HT1080 (cell line): ENCODE measurements around the gene SLIT3. TPM values are rescaled to one million over a fixed set of nuclear protein-coding genes. Genes with fewer than 3 reads are reported as not detected.

Source experiments
- DNase-seq: peaks from one replicate; pipeline ENCODE4 v3.0.0-alpha.2; 2015; ENCODE audit warnings: low read depth
- total RNA-seq: library from RNA; depleted of rRNA; stranded (reverse); fragments of >200 nt; shearing (Covaris generic); gene quantifications from 2 replicates; pipeline ENCODE4 v1.2.3, GENCODE V29; 2014

Gene SLIT3
- total RNA-seq, 1 experiment from 2014 or later, result 0.08 TPM

DNA sequence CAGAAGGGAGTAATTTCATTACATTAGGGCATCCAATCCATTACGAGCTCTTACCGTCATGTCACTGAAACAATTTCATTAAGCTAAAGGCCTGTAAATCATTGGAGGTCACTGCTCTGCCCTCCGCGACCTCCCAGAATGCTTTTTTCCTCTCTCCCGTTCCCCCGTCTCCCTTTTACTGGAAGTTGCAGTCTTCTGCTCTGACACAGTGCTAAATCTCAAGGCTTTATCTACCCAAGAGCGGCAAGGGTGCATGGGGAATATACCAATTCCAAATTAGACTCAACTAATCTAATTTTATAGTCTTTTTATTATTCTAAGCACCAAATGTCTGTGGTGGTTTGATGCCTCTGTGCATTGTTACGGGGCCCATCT, 456.0 kb downstream of the SLIT3 start:
- no peak for DNase-seq

- DNase-seq, result no peak
These were observed 456.7 kb downstream of the SLIT3 start for GRCh38 chr5:168844016-168844921.

GRCh38 chr5:168843277-168844015, 457.5 kb downstream of the SLIT3 start:
- no peak for DNase-seq

- DNase-seq, result no peak
These were observed 458.3 kb downstream of the SLIT3 start for GRCh38 chr5:168842571-168843205.

GRCh38 chr5:168837852-168838251, 463.1 kb downstream of the SLIT3 start:
- DNase-seq, result no peak

DNA sequence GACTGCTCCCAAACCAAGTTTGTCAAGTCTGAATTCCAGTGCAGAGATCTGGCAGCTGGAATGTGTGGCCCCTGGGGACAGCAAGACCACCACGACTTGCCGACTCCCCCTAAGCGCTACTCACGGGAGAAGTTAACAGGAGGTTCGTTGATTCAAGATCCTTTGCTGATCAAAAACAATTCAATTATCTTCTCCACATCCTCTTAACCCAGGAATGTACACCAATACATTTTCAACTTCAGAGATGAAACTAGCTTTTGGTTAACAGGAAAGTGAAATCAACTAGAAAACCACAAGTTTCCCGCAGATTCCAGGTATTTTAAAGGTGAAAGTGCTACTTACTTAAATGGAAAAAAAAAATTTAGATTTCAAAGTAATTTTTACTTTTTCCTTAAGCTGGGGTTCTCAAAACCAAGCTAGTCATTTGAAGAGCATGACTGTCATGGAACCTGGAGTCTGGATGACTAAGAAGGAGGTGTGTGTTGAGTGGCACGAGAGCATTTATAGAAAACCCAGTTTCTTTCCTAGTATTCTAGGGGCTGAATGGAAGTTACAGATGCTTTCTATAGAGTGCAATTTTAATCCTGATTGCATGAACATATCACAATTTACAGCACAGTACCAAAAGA, 464.2 kb downstream of the SLIT3 start:
- no peak for DNase-seq

DNA sequence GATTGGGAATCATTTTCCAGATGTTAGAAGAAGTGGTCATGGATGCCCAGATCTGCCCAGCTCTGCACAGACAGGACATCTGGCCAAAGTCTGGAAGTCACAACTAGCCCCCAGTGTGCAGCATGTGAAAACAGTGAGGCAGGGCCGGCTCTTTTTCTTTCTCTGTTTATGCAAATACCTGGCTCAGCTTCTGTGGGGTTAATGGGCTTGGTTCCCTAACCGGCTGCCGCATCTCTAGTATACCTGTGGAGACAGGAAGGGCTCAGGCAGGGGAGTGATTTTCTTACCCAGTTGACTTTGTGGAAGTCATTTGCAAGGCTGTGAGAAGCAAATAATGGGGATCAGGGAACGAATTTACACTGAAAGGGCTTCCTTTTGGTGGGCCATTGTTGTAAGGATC, 467.0 kb downstream of the SLIT3 start:
- no peak for DNase-seq

DNA sequence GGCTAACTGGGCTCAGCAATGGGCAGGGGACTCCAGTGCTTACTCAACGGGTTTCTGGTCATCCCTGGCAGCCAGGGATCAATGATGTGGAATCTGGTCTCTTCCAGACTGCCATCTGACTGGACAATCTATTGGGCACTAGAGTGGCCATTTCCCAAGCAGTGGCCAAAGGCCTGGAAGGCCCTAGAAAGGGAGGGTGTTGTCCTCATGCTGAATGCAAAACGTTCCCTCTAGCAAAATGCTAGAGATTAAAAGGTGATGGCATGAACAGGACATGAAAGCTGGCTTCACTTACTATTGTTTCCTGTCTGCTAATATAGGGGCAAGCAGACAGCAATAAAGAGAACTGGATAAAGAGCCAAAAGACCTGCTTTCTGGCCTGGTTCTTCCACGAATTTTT, 467.6 kb downstream of the SLIT3 start:
- no peak for DNase-seq

- no peak for DNase-seq
These were observed 468.6 kb downstream of the SLIT3 start for GRCh38 chr5:168832308-168832707.

DNA sequence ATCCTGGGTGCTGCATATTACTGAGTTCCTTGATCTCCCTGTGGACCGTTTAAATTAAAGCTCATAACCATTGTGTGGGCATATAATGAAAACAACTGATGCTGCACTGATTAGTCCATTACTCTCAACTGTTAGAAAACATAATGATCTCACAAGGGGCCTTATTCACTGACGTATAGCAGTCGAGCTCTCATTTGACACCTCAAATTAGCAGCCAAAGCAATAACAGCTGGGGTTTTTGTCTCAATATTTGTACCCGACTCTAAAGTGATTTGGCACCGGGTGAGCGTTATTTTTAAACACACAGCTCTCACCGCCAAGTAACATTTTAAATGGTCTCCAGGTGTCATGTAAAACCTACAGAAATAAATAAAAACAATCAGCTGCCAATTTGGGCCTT, 469.6 kb downstream of the SLIT3 start:
- DNase-seq, result no peak

DNA sequence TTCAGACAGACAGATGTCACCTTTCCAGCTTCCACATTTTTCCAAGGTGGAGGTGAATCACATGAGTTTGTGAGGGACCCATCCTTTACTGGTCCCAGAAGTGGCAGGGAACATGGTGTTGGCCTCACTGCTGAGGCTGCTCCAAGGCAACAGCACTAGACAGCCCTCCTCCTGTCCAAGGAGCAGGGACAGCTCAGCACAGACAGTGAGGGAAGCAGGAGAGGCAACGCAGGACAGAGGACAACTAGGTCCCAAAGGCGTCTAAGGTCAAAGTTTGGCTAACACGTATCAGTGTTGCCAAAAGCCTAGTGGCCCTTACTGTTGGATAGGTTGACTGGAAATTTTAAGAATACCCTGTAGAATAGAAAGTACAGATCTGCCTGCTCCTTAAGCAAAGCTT, 470.1 kb downstream of the SLIT3 start:
- no peak for DNase-seq

DNA sequence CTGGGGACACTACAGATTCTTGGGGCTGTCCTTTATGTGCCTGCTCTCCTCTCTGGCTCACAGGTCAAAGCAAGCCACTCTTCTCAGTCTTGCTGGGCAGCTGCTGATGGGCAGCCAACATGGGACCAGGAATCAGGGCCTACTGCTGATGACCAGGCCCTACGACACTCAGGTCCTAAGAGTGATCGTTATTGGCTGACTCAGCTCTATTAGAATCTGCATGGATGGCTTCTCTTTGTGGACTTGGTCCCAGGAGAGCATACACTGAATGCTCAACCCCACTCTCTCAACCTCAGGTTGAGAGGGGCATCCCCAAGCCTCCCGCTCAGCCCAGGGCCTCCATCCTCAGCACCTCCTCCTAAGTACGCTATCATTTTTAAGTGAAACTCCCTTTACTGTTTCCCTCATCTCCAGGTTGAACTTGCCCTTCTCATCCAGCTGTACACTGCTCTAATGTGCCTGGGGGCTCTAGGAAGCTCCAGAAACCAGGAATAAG, 471.0 kb downstream of the SLIT3 start:
- DNase-seq, result no peak

- DNase-seq, result no peak
These were observed 471.9 kb downstream of the SLIT3 start for GRCh38 chr5:168829044-168829443.

DNA sequence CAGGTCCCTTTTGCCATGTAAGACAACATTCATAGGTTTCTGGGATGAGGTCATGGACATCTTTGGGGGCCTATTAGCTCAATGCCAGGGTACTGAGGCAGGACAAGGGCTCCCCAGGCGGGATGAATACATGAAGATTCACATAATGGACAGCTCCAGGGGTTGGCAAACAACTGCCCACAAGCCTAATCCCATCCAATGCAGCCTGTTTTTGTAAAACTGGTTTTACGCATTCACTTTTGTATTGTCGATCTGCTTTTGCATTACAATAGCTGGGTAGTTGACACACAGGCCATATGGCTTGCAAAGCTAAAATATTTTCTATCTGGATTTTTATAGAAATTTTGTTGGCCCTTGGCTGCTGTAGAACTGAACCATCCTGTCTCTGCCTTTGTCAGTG, 473.3 kb downstream of the SLIT3 start:
- DNase-seq, result no peak

GRCh38 chr5:168826246-168826725, 474.7 kb downstream of the SLIT3 start:
- DNase-seq, result no peak

- peak; percentile 4 for DNase-seq
These were observed 478.1 kb downstream of the SLIT3 start for GRCh38 chr5:168822745-168823281.

DNA sequence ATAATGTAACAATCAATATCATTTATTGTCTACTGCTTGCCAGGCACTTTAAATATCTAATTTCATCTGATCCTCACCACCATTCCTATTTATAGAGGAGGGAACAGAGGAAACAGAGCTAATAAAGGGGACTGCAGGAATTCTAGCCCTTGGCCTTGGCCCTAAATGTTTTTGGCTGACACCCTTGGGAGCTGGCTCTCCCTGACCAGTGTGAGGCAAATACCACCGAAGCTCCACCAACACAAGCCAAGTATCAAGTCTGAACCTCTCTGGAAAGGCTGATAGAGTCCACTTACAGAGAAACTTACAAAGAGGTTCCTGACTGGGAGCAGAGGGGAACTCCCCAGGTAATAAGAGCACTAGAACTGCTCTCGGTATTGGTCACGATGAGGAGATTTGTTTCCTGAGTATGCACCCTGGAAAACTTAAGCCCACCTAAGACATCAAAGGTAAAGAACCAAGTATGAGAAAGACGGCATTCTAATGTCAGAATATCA, 478.6 kb downstream of the SLIT3 start:
- DNase-seq, result no peak

- no peak for DNase-seq
These were observed 480.1 kb downstream of the SLIT3 start for GRCh38 chr5:168820874-168821273.

DNA sequence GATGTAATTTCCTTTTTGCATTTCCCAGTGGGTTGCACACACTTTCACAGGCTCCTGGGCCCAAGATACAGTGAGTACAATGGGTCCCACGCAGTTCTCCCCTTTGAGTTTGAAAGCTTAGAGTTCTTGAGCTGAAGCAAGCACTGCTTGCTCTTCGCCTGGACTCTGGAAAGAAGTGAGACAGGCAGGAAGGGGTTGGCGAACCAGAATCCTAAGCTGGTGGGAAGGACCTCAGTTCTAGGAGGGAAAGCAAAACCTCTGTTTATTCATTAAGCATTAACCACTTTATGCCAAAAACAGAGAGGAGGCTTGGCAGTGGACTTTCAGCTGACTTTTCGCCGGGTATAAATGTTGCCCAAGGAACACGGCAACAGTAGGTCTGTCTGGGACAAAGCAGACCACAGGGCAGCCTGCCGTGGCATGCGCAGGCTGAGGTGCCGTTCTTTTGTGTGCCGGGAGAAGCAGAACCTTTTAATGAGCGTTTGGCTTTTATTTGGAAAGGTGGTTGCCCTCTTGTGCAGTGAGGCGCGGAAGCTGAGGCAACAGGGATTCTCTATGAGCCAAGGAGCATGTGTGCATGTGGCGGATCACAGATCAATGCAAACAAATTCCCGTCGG, 481.8 kb downstream of the SLIT3 start:
- DNase-seq, result no peak

DNA sequence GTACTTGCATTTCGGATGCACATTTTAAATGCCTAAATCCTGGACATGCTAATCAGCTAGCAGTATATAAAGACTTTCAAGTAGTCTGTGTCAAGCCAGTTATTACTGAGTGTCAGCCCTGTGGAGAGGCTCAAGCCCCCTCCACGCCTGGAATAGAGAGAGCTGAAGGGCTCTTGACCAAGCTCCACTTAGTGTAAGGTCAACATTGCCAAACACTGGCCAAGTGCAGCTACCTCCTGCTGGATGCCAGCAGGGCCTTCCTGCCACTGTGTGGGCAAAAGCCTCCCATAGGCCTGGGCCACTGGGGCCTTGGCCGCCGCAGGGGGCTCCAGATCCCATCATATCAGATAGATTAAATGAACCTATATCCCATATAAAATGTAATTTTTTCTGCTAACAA, 482.4 kb downstream of the SLIT3 start:
- DNase-seq, result no peak
